LNCAP (cell line): ENCODE measurements around the gene RAP1A.

Experiments used
- TF ChIP-seq, protein P1 (sequence below): fragments of 450-650 bp; IDR thresholded peaks from 2 replicates; pipeline ENCODE4 v1.5.1; 2017; ENCODE audit warnings: mild to moderate bottlenecking

RAP1A gene

DNA sequence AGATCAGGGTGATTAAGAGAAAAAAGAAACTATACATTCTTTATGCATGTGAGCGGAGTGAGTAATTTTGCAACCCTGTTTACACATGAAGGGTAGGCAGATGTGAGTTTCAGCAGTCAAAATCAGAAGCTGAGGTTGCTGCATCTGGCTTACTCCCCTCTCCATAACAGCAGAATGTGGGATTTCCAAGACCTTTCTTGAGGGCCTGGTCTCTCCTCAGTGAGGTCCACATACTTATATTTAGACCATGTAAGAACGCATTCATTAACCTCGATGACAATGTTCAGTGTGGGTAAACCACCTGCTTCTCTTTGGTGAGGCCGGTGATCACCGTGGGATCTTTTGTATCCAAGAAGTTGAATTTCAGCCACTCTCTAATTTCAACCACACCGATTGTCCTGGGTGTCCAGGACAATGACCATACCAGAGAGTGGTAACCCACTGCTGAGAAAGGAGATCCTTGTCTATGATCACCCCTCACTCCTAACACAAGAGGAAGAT lies 18.7 kb upstream of the RAP1A start:
- TF ChIP-seq, protein P1, sequence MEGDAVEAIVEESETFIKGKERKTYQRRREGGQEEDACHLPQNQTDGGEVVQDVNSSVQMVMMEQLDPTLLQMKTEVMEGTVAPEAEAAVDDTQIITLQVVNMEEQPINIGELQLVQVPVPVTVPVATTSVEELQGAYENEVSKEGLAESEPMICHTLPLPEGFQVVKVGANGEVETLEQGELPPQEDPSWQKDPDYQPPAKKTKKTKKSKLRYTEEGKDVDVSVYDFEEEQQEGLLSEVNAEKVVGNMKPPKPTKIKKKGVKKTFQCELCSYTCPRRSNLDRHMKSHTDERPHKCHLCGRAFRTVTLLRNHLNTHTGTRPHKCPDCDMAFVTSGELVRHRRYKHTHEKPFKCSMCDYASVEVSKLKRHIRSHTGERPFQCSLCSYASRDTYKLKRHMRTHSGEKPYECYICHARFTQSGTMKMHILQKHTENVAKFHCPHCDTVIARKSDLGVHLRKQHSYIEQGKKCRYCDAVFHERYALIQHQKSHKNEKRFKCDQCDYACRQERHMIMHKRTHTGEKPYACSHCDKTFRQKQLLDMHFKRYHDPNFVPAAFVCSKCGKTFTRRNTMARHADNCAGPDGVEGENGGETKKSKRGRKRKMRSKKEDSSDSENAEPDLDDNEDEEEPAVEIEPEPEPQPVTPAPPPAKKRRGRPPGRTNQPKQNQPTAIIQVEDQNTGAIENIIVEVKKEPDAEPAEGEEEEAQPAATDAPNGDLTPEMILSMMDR, result no peak

DNA sequence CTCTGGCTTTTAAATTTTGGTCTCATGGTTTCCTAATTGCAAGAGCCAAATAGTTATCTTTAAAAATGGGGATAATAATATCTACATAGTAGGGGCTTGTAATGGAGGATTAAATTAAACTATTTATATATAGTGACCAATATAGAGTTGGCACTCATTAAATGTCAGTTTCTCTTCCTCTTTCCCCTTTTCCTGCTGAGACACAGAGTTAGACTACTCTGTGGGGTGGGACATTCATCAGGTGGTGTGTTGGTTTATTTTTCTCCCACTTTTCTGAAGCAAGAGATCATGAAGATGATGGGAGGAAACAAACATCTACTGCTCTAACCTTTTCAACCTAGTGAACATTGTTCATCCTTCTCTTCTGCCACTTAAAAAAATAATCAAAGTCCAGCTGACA lies 17.3 kb upstream of the RAP1A start:
- TF ChIP-seq, protein P1, result no peak

DNA sequence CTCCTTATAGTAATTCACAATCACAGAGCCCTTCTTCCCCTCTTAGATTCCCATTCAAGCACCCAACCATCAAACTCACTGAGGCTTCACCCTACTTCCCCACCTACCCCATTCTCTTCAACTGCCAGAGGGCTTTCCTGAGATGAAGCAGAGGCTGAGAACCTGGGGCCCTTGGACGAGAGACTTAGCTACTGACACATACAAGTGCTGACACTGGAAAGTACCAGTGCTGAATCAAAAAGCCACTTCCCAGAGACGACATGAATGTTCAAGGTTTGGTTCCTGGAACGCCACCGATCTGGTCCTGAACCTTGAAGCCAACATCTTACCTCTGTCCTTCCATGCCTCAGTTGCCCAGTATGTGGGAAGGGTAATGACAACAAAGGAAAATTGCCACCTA lies 16.6 kb upstream of the RAP1A start:
- TF ChIP-seq, protein P1, result no peak

DNA sequence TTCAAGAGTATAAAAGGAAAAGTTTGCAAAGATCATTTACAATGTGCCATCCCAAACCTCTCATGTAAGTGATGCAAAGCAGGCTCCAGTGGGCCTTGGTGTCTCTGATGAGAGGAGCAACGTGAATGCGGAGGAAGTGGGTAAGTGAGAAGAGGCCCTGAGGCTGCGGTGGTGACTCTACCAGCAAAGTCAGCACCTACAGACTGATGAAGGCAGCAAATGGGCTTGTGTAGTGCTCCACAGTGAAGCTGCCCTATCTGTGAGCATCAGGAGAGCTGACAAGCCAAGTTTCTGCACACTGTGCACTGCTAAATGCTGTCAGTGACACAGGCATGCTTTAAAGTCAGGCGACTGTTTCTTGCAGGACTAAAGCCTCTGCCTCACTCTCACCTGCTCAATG lies 15.6 kb upstream of the RAP1A start:
- TF ChIP-seq, protein P1, result no peak

DNA sequence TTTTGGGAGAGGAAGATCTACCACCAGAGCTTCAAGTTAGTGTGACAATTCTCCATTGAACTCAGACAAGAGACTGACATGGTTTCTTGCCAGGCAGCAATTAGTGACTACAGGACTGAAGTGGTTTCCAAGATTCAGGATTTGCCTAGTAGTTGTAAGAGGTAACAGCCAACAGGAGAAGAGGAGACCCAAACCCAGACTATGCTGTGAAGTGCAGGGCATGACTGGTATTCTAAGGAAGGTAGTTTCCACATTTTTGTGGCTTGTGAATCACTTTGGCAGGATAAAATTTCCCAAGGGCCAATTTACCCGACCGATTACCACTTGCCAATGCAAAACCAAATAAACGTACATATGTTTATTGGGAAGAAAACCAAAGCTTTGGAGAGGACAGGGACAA lies 14.7 kb upstream of the RAP1A start:
- TF ChIP-seq, protein P1, result no peak

DNA sequence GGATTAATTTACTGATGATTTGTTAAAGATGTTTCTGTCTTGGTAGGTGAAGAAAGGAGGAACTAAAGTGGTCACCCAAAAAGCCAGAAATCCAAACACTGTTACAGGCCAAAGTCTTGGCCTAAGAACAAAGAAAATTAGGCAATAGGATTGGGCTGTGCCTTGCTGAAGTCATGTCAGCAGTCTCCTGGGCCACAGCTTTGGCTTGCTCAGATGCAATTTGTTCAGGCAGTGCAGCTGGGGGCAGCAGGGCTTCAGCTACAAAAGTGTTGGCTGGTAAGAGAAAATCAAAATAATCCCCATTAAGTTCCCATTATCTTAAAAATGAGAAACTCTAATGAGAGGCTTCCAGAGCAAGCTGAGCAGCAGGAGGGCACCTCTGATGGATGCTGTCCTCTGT lies 14.0 kb upstream of the RAP1A start:
- TF ChIP-seq, protein P1, result no peak

DNA sequence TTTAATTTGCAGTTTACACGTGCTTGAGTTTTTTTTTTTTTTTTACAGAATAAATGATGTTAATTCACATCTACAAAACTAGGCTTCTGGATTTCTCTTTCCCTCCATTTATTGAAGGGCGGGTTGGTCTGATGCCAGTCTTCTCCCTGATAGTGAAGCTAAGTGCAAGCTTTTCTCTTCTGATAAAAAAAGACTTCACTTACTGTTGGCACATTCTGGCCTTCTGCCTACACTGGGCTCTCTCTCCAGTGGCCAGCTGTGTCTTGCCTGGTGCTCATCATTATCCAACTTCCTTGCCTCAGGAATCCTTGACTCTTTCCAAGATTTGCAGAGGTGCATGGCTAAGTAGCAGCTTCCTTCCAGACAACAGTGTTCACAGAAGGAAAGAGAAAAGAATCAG lies 7.6 kb upstream of the RAP1A start:
- TF ChIP-seq, protein P1, result no peak
